GM21360 (cell line): ENCODE data around the gene PIEZO2.

Experiments
- ATAC-seq: cut with Tn5 transposase; IDR thresholded peaks from one replicate; pipeline ENCODE4 v1.9.1; 2021; ENCODE audit warnings: mild to moderate bottlenecking, moderate library complexity; ENCODE audit not compliant: unreplicated experiment

PIEZO2 gene

DNA sequence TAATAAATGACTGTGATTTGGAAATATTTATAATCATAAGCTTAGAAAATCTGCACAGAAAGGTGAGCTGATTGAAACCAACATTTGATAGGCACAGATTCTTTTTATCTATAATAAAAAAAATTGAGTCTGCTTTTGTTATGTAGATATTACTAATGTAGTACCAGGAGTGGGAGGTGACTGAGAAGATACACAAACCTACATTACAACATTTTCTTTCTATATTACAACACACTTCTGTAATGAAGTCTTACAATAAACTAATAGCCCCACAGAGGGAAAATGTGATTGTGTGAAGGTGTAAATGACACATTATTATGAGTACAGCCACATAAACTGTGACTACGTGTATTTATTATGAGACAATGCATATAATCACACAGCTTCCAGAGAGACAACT lies 241.6 kb downstream of the PIEZO2 start:
- ATAC-seq, result no peak

- ATAC-seq, result no peak
These were observed 248.0 kb downstream of the PIEZO2 start for GRCh38 chr18:10901329-10901728.

DNA sequence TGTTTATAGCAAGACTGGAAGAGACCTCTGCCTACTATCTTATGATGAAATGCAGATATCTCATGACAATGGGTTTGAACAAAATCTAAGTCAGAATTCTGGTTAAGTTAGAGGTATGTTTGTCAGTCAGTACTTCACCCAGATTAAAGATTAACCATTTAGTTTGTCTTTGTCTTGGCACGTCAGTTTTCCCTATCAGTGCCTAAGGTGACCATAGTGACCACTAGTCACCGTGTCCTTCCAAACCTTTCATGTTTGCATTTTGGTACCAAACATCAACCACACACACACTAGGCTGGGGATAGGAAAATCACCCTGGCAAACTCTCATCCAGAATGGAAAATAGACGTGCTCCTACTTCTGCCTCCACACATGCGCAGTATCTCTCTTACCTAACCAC lies 248.9 kb downstream of the PIEZO2 start:
- ATAC-seq, result no peak

GRCh38 chr18:10899481-10899880 lies 249.9 kb downstream of the PIEZO2 start:
- no peak for ATAC-seq

- no peak for ATAC-seq
These were observed 250.9 kb downstream of the PIEZO2 start for GRCh38 chr18:10898417-10898974.

GRCh38 chr18:10896851-10897250 lies 252.5 kb downstream of the PIEZO2 start:
- no peak for ATAC-seq

DNA sequence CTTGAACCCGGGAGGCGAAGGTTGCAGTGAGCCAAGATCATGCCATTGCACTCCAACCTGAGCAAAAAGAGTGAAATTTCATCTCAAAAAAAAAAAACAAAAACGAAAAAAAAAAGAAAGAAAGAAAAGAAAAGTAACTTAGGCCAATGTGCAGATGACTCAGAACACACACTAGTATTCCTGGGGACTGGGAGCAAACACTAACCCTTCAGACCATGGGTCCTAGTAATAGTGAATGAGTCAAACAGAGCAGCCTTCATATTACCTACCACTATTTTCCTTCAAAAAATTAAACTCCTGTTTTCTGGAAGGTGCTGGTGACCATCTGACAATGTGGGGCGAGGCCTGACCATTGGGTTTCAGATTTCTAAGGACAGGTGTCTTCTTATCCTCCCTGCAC lies 253.4 kb downstream of the PIEZO2 start:
- ATAC-seq, result no peak

- no peak for ATAC-seq
These were observed 254.9 kb downstream of the PIEZO2 start for GRCh38 chr18:10894501-10894900.

DNA sequence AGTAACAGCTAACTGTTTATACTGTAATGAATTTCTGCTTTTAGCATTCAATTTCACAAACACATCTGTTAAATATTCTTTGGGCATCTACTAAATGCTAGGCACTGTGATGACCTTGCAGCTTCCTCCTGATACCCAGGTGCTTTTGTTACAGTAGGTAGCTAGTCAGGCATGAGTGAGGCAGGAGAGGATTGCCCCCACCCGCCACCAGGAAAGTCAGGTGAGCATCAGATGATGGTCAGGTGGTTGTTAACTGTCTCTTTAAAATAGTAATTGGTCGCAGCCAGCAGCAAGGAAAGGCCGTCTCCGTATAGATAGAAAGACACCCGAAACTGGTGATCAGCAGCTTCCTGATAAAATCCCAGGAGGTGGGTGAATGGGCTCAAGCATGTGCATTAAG lies 255.6 kb downstream of the PIEZO2 start:
- ATAC-seq, result no peak

GRCh38 chr18:10893196-10893595 lies 256.2 kb downstream of the PIEZO2 start:
- no peak for ATAC-seq

DNA sequence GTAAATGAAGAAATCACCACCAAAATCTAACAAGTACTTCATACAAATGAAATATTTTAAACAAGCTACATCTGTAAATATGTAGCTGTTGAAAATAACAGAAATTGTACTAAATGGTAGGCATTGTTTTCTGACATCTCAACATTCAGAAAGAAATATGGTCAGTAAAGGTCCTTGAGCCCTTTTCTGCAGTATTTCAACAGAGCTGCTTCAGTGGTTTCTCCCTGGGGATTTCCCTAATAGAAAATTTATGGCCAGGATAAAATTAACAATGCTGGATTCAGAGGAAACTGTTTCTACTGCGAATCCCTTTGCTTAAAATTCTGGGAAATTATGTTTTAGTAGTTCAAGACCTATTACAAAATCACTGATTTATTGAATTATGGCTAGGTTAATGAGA lies 256.6 kb downstream of the PIEZO2 start:
- no peak for ATAC-seq

- no peak for ATAC-seq
These were observed 259.3 kb downstream of the PIEZO2 start for GRCh38 chr18:10890022-10890421.

- peak; percentile 79 for ATAC-seq
These were observed 270.7 kb downstream of the PIEZO2 start for GRCh38 chr18:10878703-10879102.

GRCh38 chr18:10877987-10878386 lies 271.4 kb downstream of the PIEZO2 start:
- ATAC-seq, result no peak

GRCh38 chr18:10875811-10876210 lies 273.6 kb downstream of the PIEZO2 start:
- no peak for ATAC-seq

- no peak for ATAC-seq
These were observed 277.1 kb downstream of the PIEZO2 start for GRCh38 chr18:10872304-10872703.

- no peak for ATAC-seq
These were observed 284.6 kb downstream of the PIEZO2 start for GRCh38 chr18:10864722-10865121.

- no peak for ATAC-seq
These were observed 286.3 kb downstream of the PIEZO2 start for GRCh38 chr18:10863026-10863425.

- ATAC-seq, result no peak
These were observed 288.4 kb downstream of the PIEZO2 start for GRCh38 chr18:10860928-10861327.

DNA sequence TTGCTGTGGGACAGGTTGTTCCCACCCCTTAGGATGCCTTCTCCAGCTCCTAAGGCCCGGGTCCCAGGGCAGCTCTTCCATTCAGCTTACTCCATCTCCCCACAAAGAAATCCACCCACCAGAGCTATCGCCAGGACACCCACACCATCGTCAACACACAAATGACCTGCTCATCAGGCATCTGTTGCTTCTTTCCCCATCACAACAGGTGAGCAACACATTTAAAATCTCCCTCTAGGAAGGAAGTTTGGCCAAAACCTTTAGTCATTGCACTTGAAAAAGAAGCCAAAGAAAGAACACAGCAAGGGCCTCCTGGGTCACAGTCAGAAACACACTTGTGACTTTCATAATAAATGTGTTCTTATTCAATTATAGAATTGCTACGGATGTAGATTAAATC lies 289.0 kb downstream of the PIEZO2 start:
- no peak for ATAC-seq

DNA sequence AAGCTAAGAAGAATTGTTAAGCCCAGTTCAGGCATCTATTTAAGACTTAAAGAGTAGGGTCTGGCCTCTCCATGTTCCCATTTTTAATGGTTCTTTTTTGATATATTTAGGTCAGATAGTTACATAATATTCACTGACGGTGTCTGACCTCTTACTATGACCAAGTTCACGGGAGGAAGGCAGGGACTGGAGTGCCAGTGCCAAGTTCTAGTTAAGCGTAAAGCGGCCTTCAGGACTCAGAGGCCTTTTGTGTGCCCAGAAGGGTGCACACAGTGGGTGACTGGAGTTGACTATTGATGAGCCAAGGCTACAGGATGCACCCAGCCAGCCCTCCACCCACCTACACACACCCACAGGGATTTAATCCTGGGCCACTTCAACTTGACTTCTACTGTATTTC lies 290.9 kb downstream of the PIEZO2 start:
- no peak for ATAC-seq

- ATAC-seq, result no peak
These were observed 293.2 kb downstream of the PIEZO2 start for GRCh38 chr18:10856132-10856531.
